H9 (cell line): Measurements from ENCODE around the gene TRIO. TPM values are rescaled to one million over a fixed set of nuclear protein-coding genes. Genes with fewer than 3 reads are reported as not detected.
A peak's percentile ranks its signal among the peaks of the same experiment; 100 is the strongest.

ENCODE experiments used
- DNase-seq: peaks from one replicate; pipeline ENCODE4 v3.0.0-alpha.2; 2017
- H2AFZ ChIP-seq: one replicate; pipeline ENCODE4 v1.6.1; 2013; ENCODE audit warnings: mild to moderate bottlenecking, low read length, control low read depth, moderate library complexity
- H2AK5ac ChIP-seq: 2 replicates; pipeline ENCODE4 v1.6.1; 2013; ENCODE audit warnings: low read length, control low read depth, mixed read lengths; ENCODE audit not compliant: insufficient read length
- H2BK120ac ChIP-seq: one replicate; pipeline ENCODE4 v1.6.1; 2013; ENCODE audit warnings: low read depth, mild to moderate bottlenecking, low read length, control low read depth, inconsistent platforms; ENCODE audit not compliant: poor library complexity, severe bottlenecking
- H2BK12ac ChIP-seq: 2 replicates; pipeline ENCODE4 v1.6.1; 2013; ENCODE audit warnings: low read length, control low read depth, mixed read lengths, low read depth; ENCODE audit not compliant: insufficient read length
- H2BK15ac ChIP-seq: 2 replicates; pipeline ENCODE4 v1.6.1; 2013; ENCODE audit warnings: low read depth, low read length, control low read depth
- H2BK20ac ChIP-seq: one replicate; pipeline ENCODE4 v1.6.1; 2013; ENCODE audit warnings: low read depth, mild to moderate bottlenecking, low read length, control low read depth, inconsistent platforms; ENCODE audit not compliant: poor library complexity, severe bottlenecking
- H2BK5ac ChIP-seq: 2 replicates; pipeline ENCODE4 v1.6.1; 2013; ENCODE audit warnings: low read length, control low read depth, mixed read lengths; ENCODE audit not compliant: insufficient read length
- H3K14ac ChIP-seq: 2 replicates; pipeline ENCODE4 v1.6.1; 2013; ENCODE audit warnings: low read length, control low read depth; ENCODE audit not compliant: insufficient read depth
- H3K18ac ChIP-seq: 2 replicates; pipeline ENCODE4 v1.6.1; 2013; ENCODE audit warnings: low read depth, mild to moderate bottlenecking, mixed read lengths, low read length, control low read depth; ENCODE audit not compliant: insufficient read length
- H3K23ac ChIP-seq: 2 replicates; pipeline ENCODE4 v1.6.1; 2013; ENCODE audit warnings: low read length, control low read depth, mixed read lengths, low read depth; ENCODE audit not compliant: insufficient read length
- H3K23me2 ChIP-seq: 2 replicates; pipeline ENCODE4 v1.6.1; 2013; ENCODE audit warnings: low read depth, mild to moderate bottlenecking, mixed read lengths, low read length, control low read depth; ENCODE audit not compliant: insufficient read length, poor library complexity, severe bottlenecking
- H3K27ac ChIP-seq: 2 replicates; pipeline ENCODE4 v1.5.1; 2013; ENCODE audit warnings: low read length, control low read depth, mixed read lengths, low read depth; ENCODE audit not compliant: insufficient read length
- H3K27me3 ChIP-seq: 2 replicates; pipeline ENCODE4 v1.6.1; 2013; ENCODE audit warnings: low read length, control low read depth, inconsistent platforms; ENCODE audit not compliant: insufficient read depth
- H3K4ac ChIP-seq: 2 replicates; pipeline ENCODE4 v1.6.1; 2013; ENCODE audit warnings: low read depth, mild to moderate bottlenecking, control low read depth, inconsistent platforms, low read length, moderate library complexity
- H3K4me1 ChIP-seq: 2 replicates; pipeline ENCODE4 v1.6.1; 2013; ENCODE audit warnings: low read length, control low read depth, inconsistent platforms; ENCODE audit not compliant: insufficient read depth
- H3K4me2 ChIP-seq: 2 replicates; pipeline ENCODE4 v1.6.1; 2013; ENCODE audit warnings: low read length, control low read depth, mixed read lengths; ENCODE audit not compliant: insufficient read length, insufficient read depth
- H3K56ac ChIP-seq: 2 replicates; pipeline ENCODE4 v1.6.1; 2013; ENCODE audit warnings: low read depth, mild to moderate bottlenecking, mixed read lengths, low read length, control low read depth; ENCODE audit not compliant: insufficient read length
- H3K79me1 ChIP-seq: 2 replicates; pipeline ENCODE4 v1.6.1; 2013; ENCODE audit warnings: low read depth, mild to moderate bottlenecking, moderate library complexity, low read length, control low read depth, inconsistent platforms; ENCODE audit not compliant: insufficient read depth, poor library complexity, severe bottlenecking
- H3K79me2 ChIP-seq: 2 replicates; pipeline ENCODE4 v1.6.1; 2013; ENCODE audit warnings: low read length, control low read depth, inconsistent platforms; ENCODE audit not compliant: insufficient read depth
- H3K9ac ChIP-seq: 2 replicates; pipeline ENCODE4 v1.6.1; 2013; ENCODE audit warnings: low read length, control low read depth, mixed read lengths; ENCODE audit not compliant: insufficient read length; ENCODE audit errors: extremely low read depth
- H3K9me3 ChIP-seq: one replicate; pipeline ENCODE4 v1.6.1; 2013; ENCODE audit warnings: low read depth, low read length, inconsistent platforms; ENCODE audit not compliant: control insufficient read depth
- H3T11ph ChIP-seq: one replicate; pipeline ENCODE4 v1.6.1; 2013; ENCODE audit warnings: mild to moderate bottlenecking, low read length, control low read depth, inconsistent platforms
- H4K20me1 ChIP-seq: one replicate; pipeline ENCODE4 v1.6.1; 2013; ENCODE audit not compliant: control insufficient read depth, insufficient read length, insufficient read depth
- H4K5ac ChIP-seq: 2 replicates; pipeline ENCODE4 v1.6.1; 2013; ENCODE audit warnings: low read depth, mild to moderate bottlenecking, mixed read lengths, low read length, control low read depth; ENCODE audit not compliant: insufficient read length
- H4K8ac ChIP-seq: replicated peaks from 2 replicates; pipeline ENCODE4 v1.6.1; 2013; ENCODE audit warnings: low read length, control low read depth, mixed read lengths, low read depth; ENCODE audit not compliant: insufficient read length
- H4K91ac ChIP-seq: 2 replicates; pipeline ENCODE4 v1.6.1; 2013; ENCODE audit warnings: low read depth, mild to moderate bottlenecking, moderate library complexity, mixed read lengths, low read length, control low read depth; ENCODE audit not compliant: insufficient read length
- H3K27ac Mint-ChIP-seq, 3 experiments: 2 replicates in 2 of 3; 3 replicates in 1 of 3; pipeline ENCODE4 v1.8.0; 2020 to 2021; ENCODE audit warnings: mixed read lengths in 3 of 3, mild to moderate bottlenecking in 1 of 3, moderate library complexity in 1 of 3
- H3K27me3 Mint-ChIP-seq: 2 replicates; pipeline ENCODE4 v1.8.0; 2021; ENCODE audit warnings: low read depth, mild to moderate bottlenecking, moderate library complexity, mixed read lengths
- H3K36me3 Mint-ChIP-seq, 3 experiments: 2 replicates in 2 of 3; 3 replicates in 1 of 3; pipeline ENCODE4 v1.8.0; 2020 to 2021; ENCODE audit warnings: low read depth in 3 of 3, mixed read lengths in 3 of 3; ENCODE audit not compliant: insufficient read depth in 1 of 3
- H3K4me1 Mint-ChIP-seq, 2 experiments: 2 replicates each; pipeline ENCODE4 v1.8.0; 2020; ENCODE audit warnings: mixed read lengths in 2 of 2
- H3K4me3 Mint-ChIP-seq, 2 experiments: 2 replicates in 1 of 2; 3 replicates in 1 of 2; pipeline ENCODE4 v1.8.0; 2020 to 2021; ENCODE audit warnings: mild to moderate bottlenecking in 2 of 2, mixed read lengths in 2 of 2, moderate library complexity in 1 of 2
- H3K9me3 Mint-ChIP-seq, 2 experiments: 2 replicates in 1 of 2; 3 replicates in 1 of 2; pipeline ENCODE4 v1.8.0; 2020; ENCODE audit warnings: mild to moderate bottlenecking in 2 of 2, mixed read lengths in 2 of 2, moderate library complexity in 1 of 2
- CTCF ChIP-seq: fragments of 200-600 bp; sonication (generic); conservative IDR thresholded peaks from 3 replicates; pipeline ENCODE4 v1.8.0; 2021; ENCODE audit warnings: antibody characterized with exemption, mild to moderate bottlenecking
- WGBS: extraction: QIAGEN DNeasy Blood & Tissue Kit; methylation state at CpG from one replicate; pipeline ENCODE4 v1.1.7; 2013; ENCODE audit warnings: missing lambda C conversion rate, low lambda C conversion rate, mixed read lengths; ENCODE audit not compliant: insufficient read length; ENCODE audit errors: extremely low coverage; 5-methylcytosine and 5-hydroxymethylcytosine counted together
- total RNA-seq: library from RNA; stranded (reverse); gene quantifications from 2 replicates; pipeline ENCODE4 v1.2.1, GENCODE V29; 2021

TRIO gene
- total RNA-seq, 1 experiment from 2014 or later = 87.8 TPM

DNA sequence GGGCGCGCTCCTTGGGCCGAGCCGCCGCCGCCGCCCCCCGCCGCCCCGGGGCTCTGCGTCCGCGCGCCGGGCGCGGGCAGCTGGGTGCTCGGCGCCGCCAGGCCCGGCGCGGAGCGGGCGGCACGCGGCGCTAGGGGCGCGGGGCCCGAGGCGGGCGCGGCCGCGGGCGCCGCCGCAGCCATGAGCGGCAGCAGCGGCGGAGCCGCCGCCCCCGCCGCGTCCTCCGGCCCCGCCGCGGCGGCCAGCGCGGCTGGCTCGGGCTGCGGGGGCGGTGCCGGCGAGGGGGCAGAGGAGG lies 351 bp downstream of the TRIO start:
- peak overlapping the region; percentile 94 for H3K4me2 ChIP-seq
- peaks cover 6% of the 10 kb centered on the region for H3K4me1 ChIP-seq
- H3K27me3 ChIP-seq = no peaks in the 10 kb centered on the region
- H2BK12ac ChIP-seq = no peak overlapping the region
- no peak overlapping the region for H3K27ac ChIP-seq
- Mint-ChIP-seq H3K9me3 (peaks cover 0 to 2% of the 10 kb centered on the region in 2 experiments; a peak in 2 of 5 replicates), H3K27ac (no peak overlapping the region), H3K4me3 (no peak overlapping the region), H3K27me3 (peaks cover 22% of the 10 kb centered on the region), H3K36me3 (peaks cover 0 to 3% (median 0%) of the 10 kb centered on the region in 3 experiments; a peak in 2 of 7 replicates), H3K4me1 (peaks cover 42% of the 10 kb centered on the region in 2 experiments)
- no peak overlapping the region for H2AFZ ChIP-seq
- no peak overlapping the region for H3K4ac ChIP-seq
- no peak overlapping the region for H2BK15ac ChIP-seq
- H3K9me3 ChIP-seq = no peaks in the 10 kb centered on the region
- no peak overlapping the region for H4K5ac ChIP-seq
- H2BK120ac ChIP-seq = no peak overlapping the region
- H2BK20ac ChIP-seq = no peak overlapping the region
- H3K14ac ChIP-seq = peak overlapping the region; percentile 78; the same call in 1 of the 2 replicates
- H3K18ac ChIP-seq = no peak overlapping the region
- no CpG with 5 or more reads among the region's 59 CpGs for WGBS
- no peak overlapping the region for H3T11ph ChIP-seq
- peaks cover 9% of the 10 kb centered on the region for H3K79me1 ChIP-seq
- no peaks in the 10 kb centered on the region for H4K20me1 ChIP-seq
- H2AK5ac ChIP-seq = no peak overlapping the region
- DNase-seq = no peak
- H3K23ac ChIP-seq = no peak overlapping the region
- TF ChIP-seq CTCF = no peak
- no peak overlapping the region for H4K8ac ChIP-seq
- H3K23me2 ChIP-seq = peaks cover 19% of the 10 kb centered on the region
- H3K79me2 ChIP-seq = peaks cover 32% of the 10 kb centered on the region
- no peak overlapping the region for H4K91ac ChIP-seq
- H2BK5ac ChIP-seq = no peak overlapping the region
- H3K9ac ChIP-seq = peak overlapping the region; percentile 79
- no peak overlapping the region for H3K56ac ChIP-seq
